HFF-Myc (cell line): ENCODE data around the gene TBCC.

Experiments used
- DNase-seq: peaks from one replicate; pipeline ENCODE4 v3.0.0-alpha.2; 2011; ENCODE audit warnings: low read depth; ENCODE audit errors: extremely low read depth
- H3K4me3 ChIP-seq: replicated peaks from 2 replicates; pipeline ENCODE4 v1.5.1; 2011; ENCODE audit warnings: low read depth, mild to moderate bottlenecking, control low read depth, low read length
- TF ChIP-seq, protein P1 (sequence below): IDR thresholded peaks from 2 replicates; pipeline ENCODE4 v1.5.1; 2012; ENCODE audit warnings: mild to moderate bottlenecking, low read depth, low read length, control low read depth; ENCODE audit errors: missing control alignments

TBCC gene

DNA sequence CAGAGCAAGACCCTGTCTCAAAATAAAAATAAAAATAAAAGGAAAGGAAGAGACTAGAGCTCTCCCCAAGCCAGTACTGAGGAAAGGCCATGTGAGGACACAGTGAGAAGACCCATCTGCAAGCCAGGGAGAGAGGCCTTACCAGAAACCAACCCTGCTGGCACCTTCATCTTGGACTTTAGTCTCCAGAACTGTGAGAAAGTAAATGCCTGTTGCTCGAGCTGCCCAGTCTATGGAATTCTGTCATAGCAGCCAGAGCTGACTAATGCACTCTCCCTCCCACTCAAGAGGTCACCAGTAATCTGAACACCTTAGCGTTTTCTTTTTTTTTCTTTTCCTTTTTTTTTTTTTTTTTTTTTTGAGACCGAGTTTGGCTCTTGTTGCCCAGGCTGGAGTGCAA, 16.2 kb downstream of the TBCC start:
- DNase-seq, result no peak
- TF ChIP-seq, protein P1, sequence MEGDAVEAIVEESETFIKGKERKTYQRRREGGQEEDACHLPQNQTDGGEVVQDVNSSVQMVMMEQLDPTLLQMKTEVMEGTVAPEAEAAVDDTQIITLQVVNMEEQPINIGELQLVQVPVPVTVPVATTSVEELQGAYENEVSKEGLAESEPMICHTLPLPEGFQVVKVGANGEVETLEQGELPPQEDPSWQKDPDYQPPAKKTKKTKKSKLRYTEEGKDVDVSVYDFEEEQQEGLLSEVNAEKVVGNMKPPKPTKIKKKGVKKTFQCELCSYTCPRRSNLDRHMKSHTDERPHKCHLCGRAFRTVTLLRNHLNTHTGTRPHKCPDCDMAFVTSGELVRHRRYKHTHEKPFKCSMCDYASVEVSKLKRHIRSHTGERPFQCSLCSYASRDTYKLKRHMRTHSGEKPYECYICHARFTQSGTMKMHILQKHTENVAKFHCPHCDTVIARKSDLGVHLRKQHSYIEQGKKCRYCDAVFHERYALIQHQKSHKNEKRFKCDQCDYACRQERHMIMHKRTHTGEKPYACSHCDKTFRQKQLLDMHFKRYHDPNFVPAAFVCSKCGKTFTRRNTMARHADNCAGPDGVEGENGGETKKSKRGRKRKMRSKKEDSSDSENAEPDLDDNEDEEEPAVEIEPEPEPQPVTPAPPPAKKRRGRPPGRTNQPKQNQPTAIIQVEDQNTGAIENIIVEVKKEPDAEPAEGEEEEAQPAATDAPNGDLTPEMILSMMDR, result no peak
- H3K4me3 ChIP-seq, result no peak overlapping the region

GRCh38 chr6:42727627-42728026, 18.3 kb downstream of the TBCC start:
- TF ChIP-seq, protein P1, result no peak
- peak overlapping the region; percentile 44 for H3K4me3 ChIP-seq
- no peak for DNase-seq

DNA sequence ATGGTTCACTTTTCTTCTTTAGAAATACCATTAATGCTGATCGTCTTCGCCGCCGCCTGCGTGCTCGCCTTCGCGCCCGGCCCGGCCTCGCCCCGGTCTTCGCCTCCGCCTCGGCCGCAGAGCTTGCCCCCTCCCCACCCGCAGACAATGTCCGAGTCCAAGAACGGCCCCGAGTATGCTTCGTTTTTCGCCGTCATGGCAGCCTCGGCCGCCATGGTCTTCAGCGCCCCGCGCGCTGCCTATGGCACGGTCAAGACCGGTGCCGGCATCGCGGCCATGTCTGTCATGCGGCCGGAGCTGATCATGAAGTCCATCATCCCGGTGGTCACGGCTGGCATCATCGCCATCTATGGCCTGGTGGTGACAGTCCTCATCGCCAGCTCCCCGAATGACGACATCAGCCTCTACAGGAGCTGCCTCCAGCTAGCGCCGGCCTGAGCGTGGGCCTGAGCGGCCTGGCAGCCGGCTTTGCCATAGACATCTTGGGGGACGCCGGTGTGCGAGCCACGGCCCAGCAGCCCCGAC, 18.8 kb downstream of the TBCC start:
- DNase-seq, result no peak
- TF ChIP-seq, protein P1, result no peak
- H3K4me3 ChIP-seq, result peak overlapping the region; percentile 44

GRCh38 chr6:42726485-42727086, 19.3 kb downstream of the TBCC start:
- TF ChIP-seq, protein P1, result peak; percentile 85
- peak overlapping the region; percentile 44 for H3K4me3 ChIP-seq
- DNase-seq, result peak; percentile 79

DNA sequence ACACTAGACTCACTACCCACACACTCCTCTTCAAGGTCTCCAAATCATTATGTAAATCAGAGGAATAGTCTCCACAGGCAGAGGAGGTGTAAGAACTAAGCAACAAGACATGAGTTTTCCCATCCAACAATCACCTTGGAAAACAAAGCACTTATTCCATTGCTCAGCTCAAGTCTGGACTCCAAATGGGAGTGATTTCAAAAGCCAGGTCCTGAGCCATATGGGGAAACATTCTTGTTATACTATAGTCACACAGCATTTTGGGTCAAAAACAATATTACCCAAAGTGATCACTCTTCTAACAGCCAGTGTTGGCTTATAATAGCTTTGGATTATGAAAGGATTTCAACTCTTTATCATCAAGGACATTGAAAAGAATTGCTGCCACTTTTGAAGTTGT, 19.9 kb downstream of the TBCC start:
- TF ChIP-seq, protein P1, result no peak
- DNase-seq, result no peak
- H3K4me3 ChIP-seq, result peak overlapping the region; percentile 44

- no peak overlapping the region for H3K4me3 ChIP-seq
- DNase-seq, result no peak
- TF ChIP-seq, protein P1, result no peak
Observed at GRCh38 chr6:42724825-42725224, 21.1 kb downstream of the TBCC start.

DNA sequence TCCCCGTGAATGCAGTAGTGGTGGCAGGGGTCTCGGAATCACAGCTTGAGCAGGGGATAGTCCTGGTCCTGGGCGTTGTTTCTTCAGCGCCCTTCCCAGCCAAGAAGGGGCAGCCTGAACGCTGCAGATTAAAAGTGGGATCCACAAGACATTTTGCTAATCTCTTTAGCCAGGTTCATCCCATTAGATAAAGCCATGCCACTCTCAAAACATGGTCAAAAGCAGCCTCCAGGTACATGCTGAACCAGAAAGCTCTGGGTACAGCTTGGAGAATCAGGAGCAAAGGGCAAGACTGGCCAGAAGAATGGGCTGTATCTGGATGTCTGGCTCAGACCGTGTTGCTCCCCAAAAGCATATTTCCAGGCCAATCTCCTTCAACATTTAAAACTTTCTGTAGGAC, 23.4 kb downstream of the TBCC start, which contains the start of gene PRPH2:
Gene PRPH2 (minus strand): TSS at position 101 of the 400 bp plus-strand sequence. CDS start 263 bp downstream, outside the sequence.
- no peak for DNase-seq
- no peak within 1 kb of the TSS for H3K4me3 ChIP-seq
- TF ChIP-seq, protein P1, result no peak
